ENCODE results near the gene MCAT.
"Not testable (repeated sequence)": the region's sequence is repeated elsewhere in the genome, so short reads cannot be mapped to it uniquely, and the experiment has no call there.

The MCAT gene

DNA sequence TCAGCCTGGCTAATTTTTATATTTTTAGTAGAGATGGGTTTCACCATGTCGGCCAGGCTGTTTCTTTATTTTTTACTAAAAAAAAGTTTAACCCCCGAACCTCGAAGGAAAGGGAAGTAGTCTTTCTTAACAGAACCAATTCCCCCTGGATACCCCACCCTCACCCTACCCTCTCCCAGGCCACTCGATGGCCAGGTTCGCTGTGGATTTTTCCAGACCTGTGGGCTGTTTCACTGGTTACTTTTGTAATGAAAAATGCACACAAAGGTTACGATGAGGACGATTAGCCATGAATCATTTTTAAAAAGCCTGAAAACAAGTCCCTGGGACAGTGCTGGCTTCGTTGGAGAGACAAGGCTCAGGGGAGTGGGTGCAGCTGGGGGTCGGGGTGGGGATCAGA, 10.7 kb upstream of the MCAT start:
- DNase-seq (ENCODE audit: low read depth): no peak

GRCh38 chr22:43152357-43153071, 9.3 kb upstream of the MCAT start:
- peak; percentile 39 for DNase-seq (ENCODE audit: low read depth)

GRCh38 chr22:43152003-43152356, 8.8 kb upstream of the MCAT start:
- DNase-seq (ENCODE audit: low read depth): no peak

DNA sequence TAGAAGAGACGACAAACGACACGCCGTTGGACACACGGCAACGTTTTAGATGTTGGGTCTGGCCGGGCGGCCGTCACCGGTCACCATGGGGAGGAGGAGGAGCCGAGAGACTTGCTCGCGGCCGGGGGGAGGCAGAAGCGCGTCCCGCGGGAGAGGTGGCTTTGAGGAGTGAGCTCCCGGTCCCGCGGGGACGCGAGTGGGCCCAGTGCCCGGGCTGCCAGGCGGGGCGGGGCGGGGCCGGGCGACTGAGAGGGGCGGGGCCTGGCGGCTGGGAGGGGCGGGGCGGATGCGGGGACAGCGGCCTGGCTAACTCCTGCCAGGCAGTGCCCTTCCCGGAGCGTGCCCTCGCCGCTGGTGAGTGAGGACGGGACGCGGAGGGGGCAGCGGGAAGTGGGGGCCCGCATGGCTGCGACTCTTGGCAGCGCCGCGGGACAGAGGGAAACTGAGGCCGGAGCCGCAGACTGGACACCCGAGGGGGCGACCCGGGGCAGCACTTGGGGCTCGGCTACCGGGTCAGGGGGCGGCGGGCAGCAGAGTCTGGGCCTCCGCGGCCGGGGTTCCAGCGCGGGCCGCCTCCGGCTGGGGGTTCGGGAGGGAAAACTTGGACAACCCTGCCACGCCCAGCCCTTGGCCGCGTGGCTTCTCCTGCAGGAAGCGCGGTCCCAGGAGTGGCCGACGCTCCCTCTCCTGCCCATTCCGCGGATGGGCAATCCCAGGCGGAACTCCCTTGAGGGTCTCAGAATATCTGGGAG, 8.2 kb upstream of the MCAT start, which contains the start of gene TSPO:
TSS of gene TSPO (plus strand) at position 309 of the 752 bp plus-strand sequence. CDS start 7,680 bp downstream, outside the sequence.
- peak; percentile 48 for DNase-seq (ENCODE audit: low read depth)

DNA sequence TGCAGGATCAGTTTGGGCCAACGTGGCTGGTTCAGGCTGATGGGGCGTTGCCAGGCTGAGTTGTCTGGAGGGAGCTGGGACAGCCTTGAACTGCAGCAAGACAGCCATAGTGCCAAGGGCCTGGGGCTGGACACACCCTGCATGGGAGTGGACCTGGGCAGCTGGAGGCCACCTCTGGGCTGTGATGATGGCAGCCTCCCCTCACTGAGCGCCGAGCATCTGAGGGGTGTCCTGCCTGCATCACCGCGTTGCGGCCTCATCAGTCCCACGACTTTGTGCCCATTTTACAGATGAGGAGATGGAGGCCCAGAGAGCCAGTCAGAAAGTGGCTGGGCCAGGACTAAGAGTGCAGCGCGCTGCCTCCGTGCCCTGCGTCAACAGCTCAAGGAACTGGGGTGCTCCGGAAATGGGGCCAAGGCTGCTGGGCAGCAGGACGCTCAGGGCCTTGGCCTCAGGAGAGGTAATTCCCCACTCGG, 7.6 kb upstream of the MCAT start:
- no peak for DNase-seq (ENCODE audit: low read depth)

GRCh38 chr22:43148581-43148980, 5.4 kb upstream of the MCAT start:
- no peak for DNase-seq (ENCODE audit: low read depth)

DNA sequence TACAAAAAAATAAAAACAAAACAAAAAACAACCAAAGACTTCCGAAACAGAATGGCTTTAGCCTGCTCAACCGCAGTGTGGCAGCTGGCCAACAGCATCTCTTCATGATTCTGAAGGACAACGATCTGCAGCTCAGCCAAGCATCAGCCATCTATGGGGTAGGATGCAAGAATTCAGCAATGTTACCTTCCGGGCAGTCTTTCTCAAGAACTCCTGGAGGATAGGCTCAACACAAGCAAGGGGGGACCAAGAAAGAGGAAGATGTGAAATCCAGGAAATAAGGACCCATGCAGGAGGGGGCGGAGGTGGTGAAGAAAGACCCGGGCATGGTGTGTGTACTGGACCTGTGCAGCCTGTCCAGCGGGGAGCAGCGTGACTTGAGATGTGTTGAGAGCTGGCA, 4.6 kb upstream of the MCAT start:
- no peak for DNase-seq (ENCODE audit: low read depth)

GRCh38 chr22:43146332-43146731, 3.1 kb upstream of the MCAT start:
- not testable (repeated sequence) for DNase-seq (ENCODE audit: low read depth)

GRCh38 chr22:43145371-43145770, 2.2 kb upstream of the MCAT start:
- not testable (repeated sequence) for DNase-seq (ENCODE audit: low read depth)

- DNase-seq (ENCODE audit: low read depth): no peak
Observed at GRCh38 chr22:43144949-43145348, 1.8 kb upstream of the MCAT start.

- no peak for DNase-seq (ENCODE audit: low read depth)
Observed at GRCh38 chr22:43136801-43137200, 6.4 kb downstream of the MCAT start.

DNA sequence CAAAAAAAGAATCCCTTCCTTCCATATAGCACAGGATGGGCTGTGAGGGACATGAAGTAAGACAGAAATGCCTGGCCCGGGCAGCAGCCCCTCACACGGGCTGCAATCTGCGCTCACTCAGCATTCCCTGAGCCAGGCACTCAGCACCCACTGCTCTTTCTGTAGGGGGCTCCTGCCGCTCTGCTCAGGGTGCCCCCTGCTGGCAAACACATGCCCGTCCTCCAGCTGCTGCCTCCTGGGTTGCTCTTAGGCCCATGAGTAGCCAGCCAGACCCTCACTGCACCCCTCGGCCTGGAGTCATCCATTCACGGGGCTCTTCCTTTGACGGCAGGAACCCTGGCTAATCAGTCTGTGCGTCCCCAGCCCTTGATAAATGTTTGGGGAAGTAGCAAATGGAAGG, 6.9 kb downstream of the MCAT start:
- peak; percentile 34 for DNase-seq (ENCODE audit: low read depth)

DNA sequence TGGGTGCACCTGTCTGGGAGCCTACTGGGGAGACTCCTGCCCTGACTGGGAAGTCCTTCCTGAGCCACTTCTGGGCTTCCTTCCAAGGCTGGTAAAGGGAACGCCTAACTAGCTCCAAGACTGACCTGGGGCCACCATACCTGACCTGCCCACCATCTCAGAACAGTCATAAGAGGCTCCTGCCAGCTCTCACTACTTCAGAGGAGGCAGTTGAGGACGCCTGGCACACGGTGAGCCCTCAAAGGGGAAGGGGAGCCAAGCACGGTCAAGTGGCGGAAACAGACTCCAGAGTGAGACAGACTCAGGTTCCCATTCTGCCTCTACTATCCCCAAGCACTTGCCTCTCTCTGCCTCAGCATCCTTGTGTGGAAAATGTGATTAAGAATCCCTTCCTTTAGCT, 7.6 kb downstream of the MCAT start:
- DNase-seq (ENCODE audit: low read depth): no peak

- no peak for DNase-seq (ENCODE audit: low read depth)
Observed at GRCh38 chr22:43134553-43134952, 8.6 kb downstream of the MCAT start.

DNA sequence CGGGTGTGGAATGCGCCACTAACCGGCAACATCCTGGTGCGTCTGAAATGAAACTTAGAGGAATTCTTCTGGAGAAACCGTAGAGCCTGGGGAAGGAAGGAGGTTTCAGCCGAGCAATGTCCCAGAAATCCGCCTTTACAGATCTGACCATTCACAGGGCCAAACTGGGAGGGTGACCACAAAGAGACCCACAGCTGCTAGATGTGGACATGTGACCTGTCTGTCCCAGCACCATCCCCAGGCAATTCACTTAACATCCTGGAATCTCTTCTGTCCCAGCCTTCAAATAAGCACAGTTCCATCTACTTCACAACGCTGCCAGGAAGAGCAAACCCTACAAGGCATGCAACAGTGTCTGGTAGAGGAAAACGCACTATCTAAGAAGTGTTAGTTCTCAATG, 9.8 kb downstream of the MCAT start:
- no peak for DNase-seq (ENCODE audit: low read depth)

DNA sequence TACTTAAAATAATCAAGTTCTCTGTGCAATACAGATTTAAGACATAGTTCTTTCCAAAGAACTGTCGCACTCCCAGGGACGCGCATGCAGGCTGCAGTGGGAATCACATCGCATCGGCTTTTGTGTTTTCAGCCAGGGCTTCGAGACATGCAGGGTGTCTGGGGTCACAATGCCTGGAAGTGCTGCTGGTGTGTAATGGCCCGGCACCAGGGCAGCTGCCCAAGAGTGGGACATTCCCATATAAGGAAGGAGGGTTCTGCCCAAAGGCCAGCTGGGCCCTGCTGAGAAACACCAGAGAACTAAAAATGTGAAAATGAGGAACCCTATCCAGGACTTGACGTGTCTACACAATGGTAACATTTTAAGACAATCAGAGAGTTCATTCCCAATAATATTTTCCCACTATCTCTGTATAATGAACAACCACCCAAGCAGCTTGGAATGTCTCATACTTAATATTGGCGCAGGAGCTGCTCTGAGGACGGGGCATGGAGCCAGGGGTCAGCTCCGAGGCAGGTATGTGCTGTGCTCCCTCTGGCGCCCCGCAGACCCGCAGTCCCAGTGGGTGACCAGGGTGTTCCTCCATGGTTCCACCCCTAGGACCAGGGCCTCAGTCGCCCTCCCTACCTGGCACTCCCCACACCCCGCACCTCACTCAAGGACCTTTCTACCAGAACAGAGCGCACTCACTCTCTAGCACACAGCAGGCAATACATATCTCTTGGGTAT, 11.3 kb downstream of the MCAT start:
- no peak for DNase-seq (ENCODE audit: low read depth)

DNA sequence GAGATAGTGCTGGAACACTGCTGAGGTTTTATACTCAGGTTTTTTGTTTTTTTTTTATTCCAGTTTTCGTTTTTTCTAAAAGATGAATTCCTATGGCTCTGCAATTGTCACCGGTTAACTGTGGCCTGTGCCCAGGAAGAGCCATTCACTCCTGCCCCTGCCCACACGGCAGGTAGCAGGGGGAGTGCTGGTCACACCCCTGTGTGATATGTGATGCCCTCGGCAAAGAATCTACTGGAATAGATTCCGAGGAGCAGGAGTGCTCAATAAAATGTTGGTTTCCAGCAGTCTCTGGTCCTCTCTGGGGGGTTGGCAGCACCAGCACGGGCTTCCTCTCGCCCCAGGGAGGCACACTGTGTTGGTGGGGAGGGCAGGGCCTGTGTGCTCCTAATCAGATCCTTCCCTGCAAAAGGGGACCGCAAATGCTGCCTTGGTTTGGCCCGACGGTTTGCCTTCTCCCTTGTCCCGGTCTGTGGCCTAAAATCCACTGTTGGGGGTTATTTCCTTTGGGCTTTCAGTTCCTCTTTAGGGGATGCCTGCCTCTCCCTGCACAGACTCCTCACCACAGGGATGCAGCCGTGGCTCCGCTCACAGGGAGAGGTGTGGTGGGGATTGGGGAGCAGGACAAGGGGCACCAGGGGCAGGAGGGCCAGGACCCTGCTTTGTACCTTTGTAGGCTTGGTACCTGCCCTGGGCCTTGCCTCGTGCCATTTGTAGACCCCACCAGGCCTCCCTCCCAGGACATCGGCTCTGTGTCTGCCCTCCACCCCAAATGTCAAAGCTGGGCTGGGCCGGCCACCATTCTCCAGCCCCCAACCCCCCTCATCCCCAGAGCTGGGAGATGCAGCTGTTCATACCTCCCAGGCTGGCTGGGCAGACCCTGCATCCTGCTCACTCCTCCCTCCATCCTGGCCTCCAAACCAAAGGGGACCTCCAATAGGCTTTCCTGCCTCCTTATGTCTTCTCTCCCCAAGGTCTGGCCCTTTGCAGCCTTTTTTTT, 13.5 kb downstream of the MCAT start:
- DNase-seq (ENCODE audit: low read depth): no peak

GRCh38 chr22:43128928-43129424, 14.2 kb downstream of the MCAT start:
- DNase-seq (ENCODE audit: low read depth): no peak

DNA sequence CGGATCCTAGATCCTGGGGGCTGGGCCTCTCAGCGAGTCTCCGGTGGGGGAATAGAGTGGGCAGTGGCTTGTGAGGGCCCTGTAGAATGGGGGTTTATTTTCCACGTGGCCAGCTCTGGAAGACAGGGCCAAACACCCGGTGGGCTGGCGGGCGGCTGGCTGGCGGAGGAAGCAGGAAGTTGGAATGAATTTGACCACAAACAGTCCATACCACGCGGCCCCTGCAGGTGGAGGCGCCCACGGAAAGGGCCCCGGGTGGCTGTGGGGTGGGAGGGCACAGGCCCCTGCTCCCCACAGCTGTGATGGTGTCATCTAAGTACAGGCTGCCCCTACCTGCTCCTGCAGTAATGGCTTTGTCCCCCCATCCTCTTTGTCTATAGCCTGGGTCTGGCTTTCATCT, 15.1 kb downstream of the MCAT start:
- no peak for DNase-seq (ENCODE audit: low read depth)

- DNase-seq (ENCODE audit: low read depth): no peak
Observed at GRCh38 chr22:43127166-43127908, 15.9 kb downstream of the MCAT start.

Measured in stimulated activated CD8-positive, alpha-beta memory T cell treated with anti-CD3 and anti-CD28 coated beads, Interleukin-4, amount 100 ng/mL, for 24 hours (primary cell).